ENCODE results near the gene CDK11A.
A peak's percentile ranks its signal among the peaks of the same experiment; 100 is the strongest.
"Not testable (repeated sequence)": the region's sequence is repeated elsewhere in the genome, so short reads cannot be mapped to it uniquely, and the experiment has no call there.

CDK11A gene

DNA sequence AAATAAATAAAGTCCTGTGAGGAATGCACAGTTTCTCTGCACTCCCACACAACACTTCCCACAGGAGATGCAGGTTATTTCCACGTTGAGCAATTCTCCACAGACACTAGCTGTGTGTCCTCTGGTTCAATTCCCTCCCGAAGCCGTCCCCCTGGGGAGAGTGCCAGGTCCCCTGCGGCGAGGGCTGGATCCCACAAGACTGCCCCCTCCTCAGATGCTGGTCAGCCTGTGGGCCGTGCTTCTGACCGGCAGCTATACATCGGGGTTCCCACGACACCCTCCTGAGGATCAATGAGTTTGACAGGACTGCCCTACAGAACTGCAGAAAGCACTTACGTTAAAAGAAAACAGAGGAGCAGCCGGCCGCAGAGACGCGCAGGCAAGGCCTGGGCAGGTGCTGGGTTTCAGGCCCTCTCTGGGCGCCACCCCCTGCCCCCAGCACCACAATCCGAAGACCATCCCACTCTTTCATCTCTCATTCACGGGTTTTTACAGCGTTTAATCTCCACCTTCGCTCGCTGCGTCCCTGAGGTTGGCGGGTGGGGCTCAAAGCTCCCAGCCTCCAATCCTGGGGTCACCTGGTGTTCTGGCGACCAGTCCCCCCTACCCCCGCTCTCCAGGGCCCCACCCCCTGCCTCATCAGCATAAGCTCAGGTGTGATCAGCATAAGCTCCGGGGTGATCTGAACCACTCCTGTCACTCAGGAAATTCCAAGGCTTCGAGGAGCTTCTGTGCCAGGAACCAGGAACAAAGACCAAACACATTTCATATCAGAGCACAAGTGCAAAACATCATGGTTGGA, 40.9 kb downstream of the CDK11A start:
- DNase-seq = no peak

DNA sequence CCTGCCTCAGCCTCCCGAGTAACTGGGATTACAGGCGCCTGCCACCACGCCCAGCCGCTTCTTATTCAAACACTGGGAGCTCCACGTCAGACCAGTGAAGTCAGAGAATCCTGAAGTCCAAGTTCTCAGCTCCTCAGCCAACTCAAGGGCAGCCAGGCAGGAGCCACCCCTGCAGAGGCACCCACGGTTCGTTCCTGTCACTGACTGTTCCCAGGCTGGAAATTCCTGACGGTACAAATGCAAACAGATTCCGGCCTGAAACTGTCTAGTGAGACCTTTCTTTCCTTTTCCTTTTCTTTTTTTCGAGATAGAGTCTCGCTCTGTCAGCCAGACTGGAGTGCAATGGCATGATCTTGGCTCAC, 43.3 kb downstream of the CDK11A start:
- no peak for DNase-seq

DNA sequence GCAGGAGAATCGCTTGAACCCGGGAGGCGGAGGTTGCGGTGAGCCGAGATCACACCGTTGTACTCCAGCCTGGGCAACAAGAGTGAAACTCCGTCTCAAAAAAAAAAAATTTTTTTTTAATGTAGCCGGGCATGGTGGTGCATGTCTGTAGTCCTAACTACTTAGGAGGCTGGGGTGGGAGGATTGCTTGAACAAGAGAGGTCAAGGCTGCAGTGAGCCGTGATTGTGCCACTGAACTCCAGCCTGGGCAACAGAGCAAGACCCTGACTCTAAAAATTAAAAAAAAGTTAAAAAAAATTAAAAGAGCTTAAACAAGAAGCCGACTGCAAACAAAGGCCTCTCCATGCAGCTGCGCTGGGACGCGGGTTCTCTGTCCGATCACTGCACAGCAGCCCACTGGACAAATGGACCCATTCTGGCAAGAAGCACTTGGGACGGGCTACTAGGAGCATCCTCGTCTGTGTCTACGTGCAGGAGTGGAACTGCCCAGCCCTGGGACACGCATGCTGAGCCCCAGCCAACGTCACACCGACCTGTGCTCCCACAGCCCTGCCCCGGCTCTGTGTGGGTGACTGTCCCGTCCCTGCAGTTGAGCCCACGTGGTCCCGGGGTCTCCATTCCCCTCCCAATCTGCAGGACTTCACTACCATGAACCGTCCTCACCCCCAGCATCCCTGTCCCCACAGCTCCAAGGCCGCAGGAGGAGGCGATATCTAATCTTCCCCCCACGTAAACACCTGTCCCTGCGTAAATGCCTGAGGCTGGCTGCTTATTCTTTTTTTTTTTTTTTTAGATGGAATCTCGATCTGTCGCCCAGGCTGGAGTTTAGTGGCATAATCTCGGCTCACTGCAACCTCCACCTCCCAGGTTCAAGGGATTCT, 43.9 kb downstream of the CDK11A start:
- DNase-seq = no peak

DNA sequence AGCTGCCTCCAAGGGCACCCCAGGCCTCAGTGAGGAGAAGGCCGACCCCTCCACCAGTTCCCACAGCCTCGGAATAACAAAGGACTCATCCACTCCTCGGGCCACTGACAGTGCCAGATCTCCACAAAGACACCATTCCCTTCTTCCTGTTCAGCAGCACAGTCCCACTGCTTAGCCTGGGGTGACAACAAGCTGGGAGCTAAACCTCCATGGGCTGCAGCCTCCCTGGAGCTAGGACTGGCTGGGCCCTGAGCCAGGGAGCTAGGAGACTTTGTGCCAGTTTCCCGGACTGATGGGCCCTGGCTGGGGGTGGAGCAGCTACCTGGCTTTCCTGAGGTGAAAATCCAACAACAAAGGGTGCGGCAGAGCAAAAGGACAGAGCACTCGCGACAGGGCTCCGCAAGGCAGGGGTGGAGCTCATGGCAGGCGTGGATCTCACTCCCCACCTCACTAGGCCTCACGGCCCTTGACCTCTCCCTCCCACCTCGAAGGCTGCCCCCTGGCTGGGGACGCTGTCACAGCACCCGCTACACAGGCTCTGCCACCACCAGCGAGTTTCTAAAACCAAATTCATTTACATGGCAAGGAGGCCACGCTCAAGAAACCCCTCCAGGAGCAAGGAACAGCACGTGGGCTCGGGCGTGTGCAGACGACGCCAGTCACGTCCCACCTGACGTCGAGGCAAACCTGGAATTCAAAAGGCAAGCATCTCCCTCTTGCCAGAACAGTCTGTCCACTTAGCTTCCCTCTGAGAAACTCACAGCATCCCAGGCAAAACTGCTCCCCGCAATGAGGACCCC, 45.4 kb downstream of the CDK11A start:
- DNase-seq = peak; percentile 46

DNA sequence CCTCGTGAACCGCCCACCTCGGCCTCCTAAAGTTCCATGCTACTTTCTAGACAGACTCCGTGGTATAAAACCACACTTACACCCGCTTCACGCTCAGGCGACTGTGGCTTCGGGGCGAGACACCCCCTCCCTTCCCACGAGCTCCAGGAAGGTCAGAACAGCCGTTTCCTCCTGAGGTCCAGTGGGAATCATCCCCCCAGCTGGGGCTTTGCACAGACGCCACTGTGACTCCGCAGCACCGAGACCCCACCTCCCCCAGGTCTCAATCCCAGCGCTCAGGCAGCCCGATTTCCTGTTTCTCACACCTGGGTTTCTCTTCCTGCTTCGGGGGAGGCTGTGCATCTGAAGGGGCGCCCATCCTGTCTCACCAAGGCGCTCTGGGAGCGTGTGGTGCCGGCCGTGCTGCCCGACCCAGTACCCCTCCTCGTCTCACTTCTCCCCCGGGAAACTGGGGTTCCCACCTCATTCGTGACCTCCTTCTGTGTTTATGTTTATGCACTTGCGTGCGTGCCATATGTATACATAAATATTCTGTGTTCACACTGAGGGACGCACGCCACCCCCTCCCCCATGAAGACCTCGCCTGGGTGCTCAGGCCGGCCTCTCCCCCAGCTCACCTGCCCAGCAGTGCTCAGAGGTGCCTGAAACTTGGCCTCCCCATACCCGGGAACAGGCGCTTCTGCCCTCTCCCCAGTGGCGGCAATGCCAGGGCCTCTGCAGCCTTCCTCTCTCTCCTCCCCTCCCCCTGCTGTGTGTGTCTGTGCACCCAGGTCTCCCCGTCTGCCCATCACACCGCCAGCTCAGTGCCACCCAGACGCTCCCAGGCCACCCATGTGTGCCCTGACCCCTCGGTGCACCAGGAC, 46.2 kb downstream of the CDK11A start:
- peak; percentile 40 for DNase-seq

DNA sequence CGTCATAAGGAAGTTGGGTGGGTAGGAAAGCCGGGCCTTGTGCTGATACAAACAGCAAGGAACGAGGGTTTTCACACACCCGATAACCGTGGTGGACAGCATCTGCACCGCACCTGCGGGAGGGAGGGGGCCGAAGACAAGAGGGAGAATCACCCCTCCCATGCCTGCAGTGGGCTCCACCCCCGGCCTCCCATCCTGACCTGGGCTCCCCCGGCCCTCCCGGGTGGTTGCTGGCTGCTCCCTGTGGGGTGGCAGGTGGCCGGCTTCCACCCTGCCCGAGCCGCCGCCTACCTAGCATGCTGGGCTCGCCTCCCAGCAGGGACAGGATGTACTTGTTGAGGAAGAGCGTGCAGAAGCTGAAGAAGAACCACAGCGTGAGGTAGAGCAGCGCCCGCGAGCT, 48.1 kb downstream of the CDK11A start:
- DNase-seq = not testable (repeated sequence)

DNA sequence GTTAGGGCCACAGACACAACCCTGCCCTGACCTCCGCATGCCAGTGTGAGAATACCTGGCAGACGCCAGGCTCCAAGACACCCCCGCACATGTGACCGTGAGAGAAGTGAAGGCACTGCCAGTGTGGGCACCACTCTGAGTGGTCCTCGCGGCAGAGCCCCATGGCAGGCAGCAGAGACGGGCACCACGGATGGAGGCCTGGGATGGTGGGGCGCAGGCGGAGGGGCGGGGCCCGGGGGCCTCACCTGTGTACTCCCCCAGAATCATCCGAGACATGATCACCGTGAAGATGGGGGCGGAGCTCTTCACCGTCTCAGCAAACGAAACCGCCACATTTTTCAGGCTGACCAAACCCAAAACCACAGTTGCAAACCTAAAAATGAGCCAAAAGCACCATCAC, 48.9 kb downstream of the CDK11A start:
- not testable (repeated sequence) for DNase-seq

DNA sequence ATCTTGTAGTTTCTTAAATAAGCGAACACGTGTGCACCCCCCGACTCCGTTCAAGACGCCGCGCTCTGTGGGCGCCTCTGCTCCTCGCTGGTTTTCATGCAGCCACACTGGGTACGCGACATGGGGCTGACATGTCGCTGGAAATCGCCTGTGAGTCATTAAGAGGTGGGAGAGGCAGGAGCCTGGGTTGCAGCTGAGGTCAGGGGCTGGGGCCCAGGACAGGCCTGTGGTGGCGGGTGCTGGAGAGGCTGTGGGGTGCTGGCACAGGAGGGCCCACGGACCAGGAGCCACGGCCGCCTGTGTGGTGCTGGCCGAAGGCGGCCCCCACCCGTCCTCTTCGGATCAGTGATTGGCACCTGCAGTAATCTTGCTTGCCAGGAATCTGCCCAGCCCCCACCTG, 49.4 kb downstream of the CDK11A start:
- DNase-seq = not testable (repeated sequence)

DNA sequence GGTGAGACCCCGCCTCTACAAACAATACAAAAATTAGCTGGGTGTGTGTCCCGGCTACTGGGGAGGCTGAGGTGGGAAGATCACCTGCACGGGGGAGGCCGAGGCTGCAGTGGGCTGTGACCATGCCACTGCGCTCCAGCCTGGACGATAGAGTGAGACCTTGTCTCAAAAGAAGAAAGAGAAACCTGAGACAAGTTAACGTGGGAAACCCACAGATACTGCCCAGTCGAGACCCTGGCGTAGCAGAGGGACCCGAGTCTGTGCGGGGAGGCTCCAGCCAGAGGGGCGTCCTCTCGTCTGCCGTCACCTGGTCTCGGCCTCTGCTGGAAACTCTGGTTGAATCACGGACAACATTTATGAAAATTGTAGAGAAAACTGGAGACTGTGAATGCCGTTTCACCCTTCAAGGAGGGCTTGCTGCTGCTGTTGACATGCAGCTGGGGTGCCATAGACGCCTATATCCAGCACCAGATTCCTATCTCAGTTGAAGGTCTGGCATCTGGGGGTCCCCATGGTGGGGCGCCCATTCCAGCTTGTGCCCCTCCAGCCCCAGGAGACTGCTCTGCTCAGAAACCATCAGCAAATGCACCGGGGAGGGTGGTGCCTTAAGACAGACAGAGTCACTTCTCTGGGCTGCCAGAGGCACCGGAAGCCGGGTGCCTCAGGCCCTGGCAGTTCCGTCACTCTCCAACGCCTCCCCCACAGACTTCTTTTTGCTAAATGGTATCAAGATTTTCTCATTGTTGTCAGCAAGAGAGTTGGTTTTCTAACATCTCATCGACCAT, 51.8 kb downstream of the CDK11A start:
- no peak for DNase-seq

DNA sequence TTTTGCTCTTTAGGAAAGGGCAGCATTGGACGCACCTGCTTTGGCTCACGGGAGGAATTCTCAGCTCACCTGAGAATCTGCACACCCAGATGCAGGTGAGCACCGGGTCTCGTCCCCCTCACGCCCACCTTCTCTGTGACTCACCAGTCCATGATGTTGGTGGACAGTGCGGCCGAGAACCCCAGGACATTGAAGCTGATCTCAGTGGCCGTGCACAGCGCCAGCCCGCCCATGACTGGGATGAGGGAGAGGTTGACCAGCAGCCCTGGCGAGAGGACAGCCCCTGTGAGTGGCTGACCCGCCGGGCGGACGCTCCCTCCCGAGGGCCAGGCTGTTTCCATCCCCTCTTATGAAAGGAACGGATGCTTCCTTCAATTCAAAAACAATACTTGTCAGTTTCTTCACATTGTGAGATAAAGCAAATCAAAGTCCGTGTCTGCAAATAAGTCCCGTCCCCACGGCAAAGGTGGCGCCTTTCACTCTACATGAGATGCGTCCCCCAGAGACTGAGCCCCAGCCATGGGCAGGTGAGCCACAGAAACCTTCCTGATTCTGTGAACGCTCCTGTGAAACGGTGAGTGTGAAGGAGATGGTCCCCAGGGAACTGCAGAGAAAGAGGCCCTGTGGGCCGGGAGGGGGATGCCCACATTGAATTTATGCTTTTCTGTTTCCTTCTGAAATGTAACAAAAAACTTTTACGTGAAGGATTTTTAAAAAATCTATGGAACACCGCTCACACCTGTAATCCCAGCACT, 52.6 kb downstream of the CDK11A start:
- DNase-seq = no peak

DNA sequence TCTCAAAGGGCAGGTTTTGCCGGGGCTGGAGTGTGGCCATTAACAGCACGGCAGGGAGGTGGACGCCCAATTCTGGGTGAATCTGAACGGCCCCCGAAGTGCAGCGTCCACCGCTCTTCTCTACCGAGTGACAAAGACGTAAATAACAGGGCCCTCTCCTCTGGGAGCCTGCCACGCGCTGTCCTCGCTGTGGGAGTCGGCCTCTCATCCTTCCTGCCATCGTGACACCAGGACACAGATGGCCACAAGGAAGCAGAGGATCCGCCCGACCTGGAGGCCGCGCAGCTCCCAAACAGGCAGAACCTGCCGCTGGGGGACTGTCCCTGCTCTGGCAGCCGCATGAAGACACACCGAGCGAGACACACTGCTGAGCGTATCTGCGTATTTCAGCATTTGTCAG, 53.3 kb downstream of the CDK11A start:
- DNase-seq = no peak

DNA sequence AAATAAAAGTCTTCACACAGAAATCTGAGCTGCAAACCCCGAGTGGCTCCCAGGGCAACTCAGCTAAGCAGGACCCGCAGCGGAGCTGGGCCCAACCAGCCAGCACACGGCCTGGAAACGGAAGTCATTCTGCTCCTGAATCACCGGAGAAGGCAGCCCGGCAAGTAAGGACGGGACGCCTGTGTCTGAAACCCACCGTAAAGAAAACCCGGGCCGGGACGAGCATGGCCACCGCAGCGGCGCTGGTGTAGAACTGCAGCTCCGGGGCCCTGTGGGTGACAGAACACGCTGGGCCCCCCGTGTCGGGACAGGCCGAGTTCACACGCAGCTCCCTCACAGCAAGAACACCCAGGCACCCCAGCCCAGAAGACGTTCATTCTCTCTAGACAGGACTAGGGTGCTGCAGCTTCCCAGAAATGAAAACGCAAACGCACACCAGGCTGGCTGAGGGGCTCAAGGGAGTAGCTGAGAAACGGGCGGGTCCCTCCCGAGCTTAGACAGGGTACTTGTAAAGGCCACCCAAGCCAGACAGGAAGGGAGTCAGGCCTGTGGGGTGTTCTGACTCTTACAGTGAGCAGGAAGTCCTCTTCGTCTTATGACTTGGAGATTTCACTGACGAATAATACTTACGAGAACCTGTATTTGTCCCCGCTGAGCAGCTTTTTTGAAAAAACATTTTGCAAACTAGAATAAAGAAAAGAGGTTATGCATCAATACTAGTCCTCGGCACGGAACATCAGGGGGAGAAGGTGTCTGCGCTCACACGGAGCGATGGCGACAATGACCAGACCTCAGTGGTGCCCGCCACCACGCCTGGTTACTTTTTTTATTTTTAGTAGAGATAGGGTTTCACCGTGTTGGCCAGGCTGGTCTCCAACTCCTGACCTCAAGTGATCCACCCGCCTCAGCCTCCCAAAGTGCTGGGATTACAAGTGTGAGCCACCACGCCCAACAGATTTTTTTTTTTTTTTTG, 54.4 kb downstream of the CDK11A start:
- no peak for DNase-seq

DNA sequence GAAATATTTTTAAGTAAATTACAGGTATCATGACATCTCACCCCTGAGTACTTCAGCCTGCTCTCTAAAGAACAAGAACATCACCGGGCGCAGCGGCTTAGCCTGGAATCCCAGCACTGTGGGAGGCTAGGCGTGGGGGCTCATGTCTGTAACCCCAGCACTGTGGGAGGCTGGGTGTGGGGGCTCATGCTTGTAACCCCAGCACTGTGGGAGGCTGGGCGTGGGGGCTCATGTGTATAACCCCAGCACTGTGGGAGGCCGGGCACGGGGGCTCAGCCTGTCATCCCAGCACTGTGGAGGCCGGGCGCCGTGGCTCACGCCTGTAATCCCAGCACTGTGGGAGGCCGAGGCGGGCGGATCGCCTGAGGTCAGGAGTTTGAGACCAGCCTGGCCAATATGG, 57.6 kb downstream of the CDK11A start:
- DNase-seq = no peak

DNA sequence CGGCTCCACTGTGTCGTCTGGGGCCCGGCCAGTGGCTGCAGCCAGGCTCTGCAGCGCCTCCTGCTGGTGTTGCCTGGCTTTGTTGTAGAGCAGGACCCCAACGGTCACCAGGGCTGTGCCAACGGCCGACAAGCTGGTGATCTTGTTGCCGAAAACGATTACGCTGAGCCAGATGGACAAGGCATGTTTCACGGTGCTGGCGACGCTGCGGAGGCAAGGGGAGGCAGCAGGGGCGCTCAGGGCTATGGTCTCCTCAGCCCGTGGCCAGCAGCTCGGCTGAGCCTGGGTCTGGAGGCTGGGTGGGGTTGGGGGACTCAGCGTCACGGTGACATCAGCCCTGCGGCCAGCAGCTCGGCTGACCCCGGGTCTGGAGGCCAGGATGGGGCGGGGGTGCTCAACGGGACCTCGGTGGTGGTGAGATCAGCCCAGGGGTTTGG, 58.3 kb downstream of the CDK11A start:
- peak; percentile 38 for DNase-seq

DNA sequence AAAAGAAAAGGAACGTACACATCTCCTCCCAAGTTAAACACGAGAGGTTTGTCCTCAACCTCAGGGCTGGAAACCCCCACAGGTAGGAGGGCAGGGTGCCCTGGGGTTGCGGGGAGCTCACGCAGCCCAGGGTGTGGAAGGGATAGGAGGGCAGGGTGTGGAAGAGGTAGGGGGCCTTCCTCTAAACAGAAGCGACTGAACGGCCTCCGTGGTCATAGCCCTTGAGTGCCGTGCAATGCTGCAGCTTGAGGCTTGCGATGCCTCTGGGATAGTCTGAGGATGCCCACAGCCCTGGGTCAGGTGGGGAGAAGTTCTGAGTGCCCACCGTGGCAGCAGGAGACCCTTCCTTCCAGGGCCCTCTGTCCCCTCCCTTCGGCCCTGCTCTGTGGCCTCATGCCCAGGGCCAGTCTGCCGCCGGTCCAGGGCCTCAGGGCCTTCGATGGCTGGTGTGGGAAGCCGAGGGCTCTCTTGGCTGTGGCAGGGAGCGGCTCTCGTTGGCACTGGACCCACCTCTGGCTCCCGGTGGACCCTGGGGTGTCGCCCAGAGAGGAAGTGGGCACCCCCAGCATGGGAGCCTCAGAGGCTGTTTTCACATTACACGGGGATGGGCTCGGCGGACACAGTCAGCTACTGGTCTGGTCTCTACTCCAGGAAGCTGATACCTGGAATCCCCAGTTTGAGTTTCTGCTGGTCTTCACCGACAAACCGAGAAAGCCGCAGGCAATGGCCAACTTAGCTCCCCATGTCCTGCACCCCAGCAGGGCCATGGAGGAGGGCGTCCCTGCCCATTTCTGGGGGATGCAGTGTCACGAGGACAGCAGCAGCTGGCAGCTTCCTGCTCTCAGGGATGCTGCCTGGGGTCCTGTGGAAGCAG, 59.0 kb downstream of the CDK11A start:
- DNase-seq = no peak

DNA sequence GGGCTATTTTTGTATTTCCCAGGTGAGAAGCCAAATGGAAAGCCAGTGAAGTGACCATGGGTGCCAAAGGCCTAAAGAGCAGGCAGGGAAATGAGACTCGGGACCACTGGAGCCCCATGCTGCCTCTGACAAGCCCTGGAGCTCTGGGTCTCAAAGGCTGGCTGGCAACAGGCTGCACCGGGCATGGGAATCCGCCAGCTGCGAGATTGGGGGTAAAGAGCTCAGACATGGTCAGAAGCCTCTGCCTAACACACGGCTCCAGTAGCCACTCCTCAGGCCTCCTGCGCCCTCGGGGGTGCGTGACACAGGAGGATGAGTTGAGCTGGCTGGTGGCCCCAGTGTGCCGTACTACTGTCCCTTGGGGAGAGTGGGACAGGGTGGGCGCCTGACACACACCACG, 59.8 kb downstream of the CDK11A start:
- DNase-seq = not testable (repeated sequence)

DNA sequence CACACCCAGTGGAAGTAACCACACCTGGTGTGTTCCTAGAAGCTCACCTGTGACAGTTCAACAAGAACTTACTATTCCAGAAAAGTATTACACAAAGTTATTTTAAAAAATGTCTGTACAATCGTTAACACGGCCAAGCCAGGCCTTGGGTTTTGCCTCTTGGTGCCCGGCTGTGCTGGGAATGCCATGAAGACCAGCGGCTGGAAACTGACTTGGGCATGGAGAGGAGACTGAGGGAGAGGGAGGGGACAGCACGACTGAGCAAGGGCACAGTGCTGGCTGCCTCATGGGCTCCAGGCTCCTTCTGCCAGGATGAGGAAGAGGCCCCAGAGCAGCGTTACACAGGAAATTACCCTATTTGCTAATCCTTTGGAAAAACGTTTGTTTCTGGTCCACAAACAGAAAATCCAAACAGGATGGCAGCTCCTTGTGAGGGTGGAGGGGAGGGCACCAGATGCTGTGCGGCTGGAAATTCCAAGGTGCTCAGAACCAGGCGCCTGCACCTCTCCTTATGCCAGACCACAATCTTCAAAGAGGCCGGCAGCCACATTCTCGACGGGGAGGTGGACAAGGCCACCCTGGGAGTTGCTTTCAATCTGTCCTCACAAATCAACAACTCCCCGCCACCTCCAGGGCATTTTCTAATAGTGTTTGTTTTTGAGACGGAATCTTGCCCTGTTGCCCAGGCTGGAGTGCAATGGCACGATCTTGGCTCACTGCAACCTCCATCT, 61.2 kb downstream of the CDK11A start:
- DNase-seq = not testable (repeated sequence)

DNA sequence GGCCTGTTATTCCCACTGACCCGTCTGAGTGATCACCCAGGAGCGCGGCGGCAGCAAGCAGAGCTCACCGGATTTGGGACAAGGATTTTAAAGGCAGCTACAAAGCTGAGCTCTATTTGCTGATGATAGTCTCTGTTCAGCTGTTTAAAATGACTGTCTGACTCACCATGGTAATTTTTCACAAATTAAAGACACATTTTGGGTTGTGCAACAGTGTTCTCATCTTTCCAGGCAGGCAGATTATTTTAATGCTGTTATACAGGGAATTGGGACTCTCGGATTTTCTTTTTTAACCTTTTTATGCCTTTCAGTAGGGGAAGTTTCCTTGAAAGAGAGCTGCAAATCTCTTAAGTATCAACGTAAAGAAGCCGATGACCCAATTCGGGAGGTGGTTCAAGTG, 61.8 kb downstream of the CDK11A start:
- DNase-seq = not testable (repeated sequence)

Data from stimulated activated CD4-positive, alpha-beta T cell treated with anti-CD3 and anti-CD28 coated beads, Interleukin-12 subunit alpha, Interleukin-12 subunit beta, amount 100 ng/mL, for 4 hours (primary cell).